ENCODE measurements around the gene RPL10A. TPM values are rescaled to one million over a fixed set of nuclear protein-coding genes. Genes with fewer than 3 reads are reported as not detected.

RPL10A gene
- polyA plus RNA-seq, 1 of the 3 experiments (the other 2 are of a cell fraction): 3,548 TPM

DNA sequence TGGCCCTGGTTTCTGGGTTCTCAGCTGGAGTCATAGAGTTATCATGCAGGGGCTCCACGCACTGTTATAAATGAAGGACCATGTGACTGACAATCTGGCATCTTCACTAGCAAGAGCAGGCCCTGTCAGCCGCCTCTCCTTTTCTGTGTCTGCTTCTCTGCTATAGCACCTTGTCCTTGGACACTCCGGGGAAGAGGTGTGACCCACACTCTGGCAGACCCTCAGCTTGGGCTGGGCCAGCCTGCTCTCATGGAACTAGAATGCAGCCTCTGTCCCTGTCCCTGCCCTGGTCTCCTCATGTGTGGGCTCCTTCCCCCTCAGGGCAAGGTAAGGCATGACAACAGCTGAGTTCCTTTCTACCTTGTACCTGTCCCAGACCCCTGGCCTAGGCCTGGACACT, 27.0 kb upstream of the RPL10A start (continued):
- TF ChIP-seq RFX5 (IDR thresholded peaks at IDR 0.05; ENCODE audit: low read length) (no peak), NFIC (IDR thresholded peaks at IDR 0.05; ENCODE audit: borderline replicate concordance) (no peak), SMC3 (IDR thresholded peaks at IDR 0.05; ENCODE audit: low read depth, low read length) (no peak), RCOR1 (IDR thresholded peaks at IDR 0.05; ENCODE audit: low read length) (no peak)
- TF ChIP-seq, protein P1, sequence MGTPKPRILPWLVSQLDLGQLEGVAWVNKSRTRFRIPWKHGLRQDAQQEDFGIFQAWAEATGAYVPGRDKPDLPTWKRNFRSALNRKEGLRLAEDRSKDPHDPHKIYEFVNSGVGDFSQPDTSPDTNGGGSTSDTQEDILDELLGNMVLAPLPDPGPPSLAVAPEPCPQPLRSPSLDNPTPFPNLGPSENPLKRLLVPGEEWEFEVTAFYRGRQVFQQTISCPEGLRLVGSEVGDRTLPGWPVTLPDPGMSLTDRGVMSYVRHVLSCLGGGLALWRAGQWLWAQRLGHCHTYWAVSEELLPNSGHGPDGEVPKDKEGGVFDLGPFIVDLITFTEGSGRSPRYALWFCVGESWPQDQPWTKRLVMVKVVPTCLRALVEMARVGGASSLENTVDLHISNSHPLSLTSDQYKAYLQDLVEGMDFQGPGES (IDR thresholded peaks at IDR 0.05; ENCODE audit: low read depth, low read length): no peak
- TF ChIP-seq, protein P2, sequence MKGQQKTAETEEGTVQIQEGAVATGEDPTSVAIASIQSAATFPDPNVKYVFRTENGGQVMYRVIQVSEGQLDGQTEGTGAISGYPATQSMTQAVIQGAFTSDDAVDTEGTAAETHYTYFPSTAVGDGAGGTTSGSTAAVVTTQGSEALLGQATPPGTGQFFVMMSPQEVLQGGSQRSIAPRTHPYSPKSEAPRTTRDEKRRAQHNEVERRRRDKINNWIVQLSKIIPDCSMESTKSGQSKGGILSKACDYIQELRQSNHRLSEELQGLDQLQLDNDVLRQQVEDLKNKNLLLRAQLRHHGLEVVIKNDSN (IDR thresholded peaks at IDR 0.05; ENCODE audit: borderline replicate concordance, low read depth): no peak

DNA sequence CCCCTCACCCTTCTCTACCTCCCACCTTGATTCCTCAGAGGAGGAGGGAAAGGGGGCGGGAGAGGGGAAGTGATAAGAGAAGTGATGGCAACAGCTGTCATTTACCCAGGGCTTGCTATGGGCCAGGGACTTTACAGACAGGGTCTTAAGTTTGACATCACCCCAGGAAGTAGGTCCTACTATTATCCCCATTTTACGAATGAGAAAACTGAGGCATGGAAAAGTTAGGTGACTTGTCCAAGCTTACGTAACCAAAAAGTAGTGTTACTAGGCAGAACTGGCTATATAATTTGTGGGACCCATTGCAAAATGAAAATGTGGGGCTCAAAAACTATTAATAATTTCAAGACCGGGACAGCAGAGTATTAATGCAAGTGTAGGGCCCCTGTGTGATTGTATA, 26.6 kb upstream of the RPL10A start:
- H3K9ac ChIP-seq: no peak overlapping the region
- H3K4me2 ChIP-seq: no peak overlapping the region
- 93% methylated on average over 4 of the region's 4 CpGs for WGBS (ENCODE audit: low lambda C conversion rate)
- no peak overlapping the region for H3K27ac ChIP-seq (ENCODE audit: low read depth in 2 of 2, low read length in 1 of 2)
- TF ChIP-seq TCF12 (IDR thresholded peaks at IDR 0.05): no peak
- TF ChIP-seq RAD21 (IDR thresholded peaks at IDR 0.05; ENCODE audit: low read length): no peak
- no peak for TF ChIP-seq FOSL2 (IDR thresholded peaks at IDR 0.05; ENCODE audit: borderline replicate concordance, low read depth)
- TF ChIP-seq, protein P3, sequence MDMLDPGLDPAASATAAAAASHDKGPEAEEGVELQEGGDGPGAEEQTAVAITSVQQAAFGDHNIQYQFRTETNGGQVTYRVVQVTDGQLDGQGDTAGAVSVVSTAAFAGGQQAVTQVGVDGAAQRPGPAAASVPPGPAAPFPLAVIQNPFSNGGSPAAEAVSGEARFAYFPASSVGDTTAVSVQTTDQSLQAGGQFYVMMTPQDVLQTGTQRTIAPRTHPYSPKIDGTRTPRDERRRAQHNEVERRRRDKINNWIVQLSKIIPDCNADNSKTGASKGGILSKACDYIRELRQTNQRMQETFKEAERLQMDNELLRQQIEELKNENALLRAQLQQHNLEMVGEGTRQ (IDR thresholded peaks at IDR 0.05; ENCODE audit: borderline replicate concordance, low read depth, low read length): no peak
- TF ChIP-seq CHD2 (IDR thresholded peaks at IDR 0.05; ENCODE audit: low read length, partially characterized antibody): no peak
- TF ChIP-seq NFIC (IDR thresholded peaks at IDR 0.05; ENCODE audit: borderline replicate concordance): no peak
- TF ChIP-seq NRF1 (IDR thresholded peaks at IDR 0.05; ENCODE audit: low read depth, low read length): no peak
- TF ChIP-seq POLR2AphosphoS5 (IDR thresholded peaks at IDR 0.05; ENCODE audit: low read depth, low read length): no peak
- TF ChIP-seq EZH2phosphoT487 (IDR thresholded peaks at IDR 0.05; ENCODE audit: borderline replicate concordance, low read depth): no peak
- TF ChIP-seq, protein P4, sequence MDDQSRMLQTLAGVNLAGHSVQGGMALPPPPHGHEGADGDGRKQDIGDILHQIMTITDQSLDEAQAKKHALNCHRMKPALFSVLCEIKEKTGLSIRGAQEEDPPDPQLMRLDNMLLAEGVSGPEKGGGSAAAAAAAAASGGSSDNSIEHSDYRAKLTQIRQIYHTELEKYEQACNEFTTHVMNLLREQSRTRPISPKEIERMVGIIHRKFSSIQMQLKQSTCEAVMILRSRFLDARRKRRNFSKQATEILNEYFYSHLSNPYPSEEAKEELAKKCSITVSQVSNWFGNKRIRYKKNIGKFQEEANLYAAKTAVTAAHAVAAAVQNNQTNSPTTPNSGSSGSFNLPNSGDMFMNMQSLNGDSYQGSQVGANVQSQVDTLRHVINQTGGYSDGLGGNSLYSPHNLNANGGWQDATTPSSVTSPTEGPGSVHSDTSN (IDR thresholded peaks at IDR 0.05): no peak
- H3K9me3 ChIP-seq: no peaks in the 10 kb centered on the region
- H3K36me3 ChIP-seq (replicated peaks in 1 of 2; ENCODE audit: control insufficient read depth in 1 of 2, insufficient read depth in 2 of 2, low read length in 1 of 2): no peaks in the 10 kb centered on the region
- no peaks in the 10 kb centered on the region for H3K79me2 ChIP-seq (ENCODE audit: insufficient read depth)
- H3K4me3 ChIP-seq (ENCODE audit: low read depth in 2 of 2, low read length in 1 of 2): no peak overlapping the region
- DNase-seq: no peak
- H4K20me1 ChIP-seq (ENCODE audit: insufficient read depth): no peaks in the 10 kb centered on the region
- H3K27me3 ChIP-seq (ENCODE audit: insufficient read depth): no peaks in the 10 kb centered on the region
- H2AFZ ChIP-seq (ENCODE audit: low read depth): no peak overlapping the region
- ChIA-PET CTCF (interaction anchor here (0.8 to 1.6 kb wide), 2 partner anchors 41 to 100 kb away, joined by 3 to 7 read pairs; partner anchors contain the start of gene PPARD), POLR2A (no interaction called here)
- no peaks in the 10 kb centered on the region for H3K4me1 ChIP-seq (ENCODE audit: control insufficient read depth in 1 of 2, insufficient read depth in 2 of 2, low read depth in 1 of 2, low read length in 1 of 2)
- no peaks in the 10 kb centered on the region for H3F3A ChIP-seq (replicated peaks; ENCODE audit: insufficient read depth)
- no peaks in the 10 kb centered on the region for H3K9me2 ChIP-seq

Data from SK-N-SH (cell line).